ENCODE data around the gene HOXA3. TPM values are rescaled to one million over a fixed set of nuclear protein-coding genes. Genes with fewer than 3 reads are reported as not detected.

HOXA3 gene
- total and polyA plus RNA-seq, 2 of the 13 experiments (the other 11 are each of a cell fraction or from before 2014, with no cell fraction given) = 2.9 to 4.6 TPM

DNA sequence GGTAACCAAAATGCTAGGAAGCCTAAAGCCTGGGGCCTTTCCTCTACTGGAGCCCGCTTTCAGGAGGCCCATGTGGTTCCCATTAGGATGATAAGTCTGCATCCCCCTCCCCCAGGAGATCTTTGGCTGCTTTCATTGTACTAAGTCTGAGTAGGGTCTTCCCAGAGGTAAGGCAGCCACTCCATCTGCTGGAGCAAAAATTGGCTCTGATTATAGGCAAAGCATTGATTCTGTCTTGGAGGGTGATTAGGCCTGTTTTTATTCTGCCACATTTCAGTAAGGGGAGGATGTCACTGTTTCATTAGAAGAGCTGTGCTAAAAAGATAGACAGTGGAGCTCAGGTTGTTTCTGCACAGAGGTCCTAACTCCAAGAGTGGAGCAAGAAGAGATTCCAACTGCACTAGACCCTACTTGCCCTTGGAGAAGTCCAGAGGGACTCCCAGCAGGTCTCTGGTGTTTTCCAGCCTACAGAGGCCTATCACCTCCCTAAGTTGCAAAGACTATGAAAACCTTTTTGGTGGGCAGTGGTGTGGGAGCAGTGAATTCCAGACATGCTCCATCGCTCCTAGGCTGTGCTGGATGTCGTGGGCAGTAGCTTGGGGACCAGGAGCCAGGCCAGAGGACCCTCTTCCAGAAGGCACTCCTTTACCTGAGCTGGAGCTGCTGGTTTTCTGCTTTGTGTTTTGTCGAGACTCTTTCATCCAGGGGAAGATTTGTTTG is 42.8 kb downstream of the HOXA3 start:
- no peaks in the 10 kb centered on the region for H3K9me3 ChIP-seq (ENCODE audit: low read length)
- no peaks in the 10 kb centered on the region for H3K27me3 ChIP-seq (ENCODE audit: control insufficient read depth in 1 of 2, insufficient read depth in 2 of 2, low read length in 2 of 2)
- TF ChIP-seq, protein P1, sequence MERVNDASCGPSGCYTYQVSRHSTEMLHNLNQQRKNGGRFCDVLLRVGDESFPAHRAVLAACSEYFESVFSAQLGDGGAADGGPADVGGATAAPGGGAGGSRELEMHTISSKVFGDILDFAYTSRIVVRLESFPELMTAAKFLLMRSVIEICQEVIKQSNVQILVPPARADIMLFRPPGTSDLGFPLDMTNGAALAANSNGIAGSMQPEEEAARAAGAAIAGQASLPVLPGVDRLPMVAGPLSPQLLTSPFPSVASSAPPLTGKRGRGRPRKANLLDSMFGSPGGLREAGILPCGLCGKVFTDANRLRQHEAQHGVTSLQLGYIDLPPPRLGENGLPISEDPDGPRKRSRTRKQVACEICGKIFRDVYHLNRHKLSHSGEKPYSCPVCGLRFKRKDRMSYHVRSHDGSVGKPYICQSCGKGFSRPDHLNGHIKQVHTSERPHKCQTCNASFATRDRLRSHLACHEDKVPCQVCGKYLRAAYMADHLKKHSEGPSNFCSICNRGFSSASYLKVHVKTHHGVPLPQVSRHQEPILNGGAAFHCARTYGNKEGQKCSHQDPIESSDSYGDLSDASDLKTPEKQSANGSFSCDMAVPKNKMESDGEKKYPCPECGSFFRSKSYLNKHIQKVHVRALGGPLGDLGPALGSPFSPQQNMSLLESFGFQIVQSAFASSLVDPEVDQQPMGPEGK (CRISPR knock-in tag; IDR thresholded peaks at IDR 0.05) = no peak
- ChIA-PET CTCF (ENCODE audit: low intra/inter-chr PET ratio, low total read pairs) (no interaction called here), POLR2A (interaction anchor here (3.8 kb wide), 1 partner anchor 12 kb away, joined by 55 read pairs; no protein-coding TSS in a partner anchor)
- in situ Hi-C loops (cut with HindIII; ENCODE audit: extremely low pct_ligation_motif_present, low pct_unique_long_range_greater_than_20kb) = no loop called here
- no peak overlapping the region for H3K4me3 ChIP-seq (replicated peaks in 1 of 3; ENCODE audit: insufficient read depth in 1 of 3, low read depth in 2 of 3, low read length in 3 of 3)
- WGBS (ENCODE audit: low lambda C conversion rate) = 94% methylated on average over 3 of the region's 4 CpGs
- FAIRE-seq (no peak), ATAC-seq (no peak; the same call in 2 of the 3 replicates), DNase-seq (ENCODE audit: low spot score) (no peak)
- intact Hi-C loops (cut with micrococcal nuclease; ENCODE audit: unreplicated experiment) = no loop called here
- no peak overlapping the region for H3K9ac ChIP-seq (ENCODE audit: insufficient read depth, low read depth, low read length)
- H3K4me1 ChIP-seq (ENCODE audit: insufficient read depth, low read length) = peaks cover 12% of the 10 kb centered on the region; the same call in 1 of the 2 replicates
- H4K20me1 ChIP-seq (ENCODE audit: insufficient read depth, low read length) = peaks cover 5% of the 10 kb centered on the region; the same call in 1 of the 2 replicates
- H3K36me3 ChIP-seq (replicated peaks in 1 of 2; ENCODE audit: control insufficient read depth in 1 of 2, insufficient read depth in 2 of 2, low read length in 2 of 2) = peaks cover 2 to 7% of the 10 kb centered on the region in 2 experiments; a peak in 2 of 5 replicates
- H2AFZ ChIP-seq (ENCODE audit: low read length) = no peak overlapping the region
- H3K27ac ChIP-seq (ENCODE audit: extremely low read length, insufficient read depth, low read length) = no peak overlapping the region
- no TSS peak for BruUV-seq (replicated peaks)
- no peak overlapping the region for H3K4me2 ChIP-seq (ENCODE audit: low read depth, low read length)
- peaks cover 12% of the 10 kb centered on the region for H3K79me2 ChIP-seq (ENCODE audit: insufficient read depth, low read length)

DNA sequence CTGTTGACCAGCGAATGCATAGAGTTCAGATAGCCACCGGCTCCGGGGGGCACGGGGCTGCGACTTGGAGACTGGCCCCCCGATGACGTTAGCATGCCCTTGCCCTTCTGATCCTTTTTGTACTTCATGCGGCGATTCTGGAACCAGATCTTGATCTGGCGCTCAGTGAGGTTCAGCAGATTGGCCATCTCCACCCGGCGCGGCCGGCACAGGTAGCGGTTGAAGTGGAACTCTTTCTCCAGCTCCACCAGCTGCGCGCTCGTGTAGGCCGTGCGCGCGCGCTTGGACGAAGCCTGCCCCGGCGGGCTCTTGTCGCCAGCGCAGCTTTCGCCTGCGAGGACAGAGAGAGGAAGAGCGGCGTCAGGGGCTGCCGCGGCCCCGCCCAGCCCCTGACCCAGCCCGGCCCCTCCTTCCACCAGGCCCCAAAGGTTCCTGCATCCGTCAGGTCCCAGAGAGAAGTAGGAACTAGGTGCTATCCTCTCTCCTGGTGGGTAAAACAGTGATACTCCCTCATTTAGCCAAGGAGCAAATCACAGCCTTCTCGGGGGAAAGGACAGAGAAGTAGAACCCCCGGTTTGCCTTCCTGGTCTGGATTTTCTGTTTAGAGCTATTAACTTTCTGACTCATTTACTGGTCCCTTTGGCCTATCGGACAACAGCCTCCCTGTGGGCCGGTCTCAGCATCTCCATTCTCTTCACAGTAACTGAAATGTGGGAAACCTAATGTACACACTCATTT is 43.8 kb downstream of the HOXA3 start:
- intact Hi-C loops (cut with micrococcal nuclease; ENCODE audit: unreplicated experiment) = no loop called here
- TF ChIP-seq, protein P2, sequence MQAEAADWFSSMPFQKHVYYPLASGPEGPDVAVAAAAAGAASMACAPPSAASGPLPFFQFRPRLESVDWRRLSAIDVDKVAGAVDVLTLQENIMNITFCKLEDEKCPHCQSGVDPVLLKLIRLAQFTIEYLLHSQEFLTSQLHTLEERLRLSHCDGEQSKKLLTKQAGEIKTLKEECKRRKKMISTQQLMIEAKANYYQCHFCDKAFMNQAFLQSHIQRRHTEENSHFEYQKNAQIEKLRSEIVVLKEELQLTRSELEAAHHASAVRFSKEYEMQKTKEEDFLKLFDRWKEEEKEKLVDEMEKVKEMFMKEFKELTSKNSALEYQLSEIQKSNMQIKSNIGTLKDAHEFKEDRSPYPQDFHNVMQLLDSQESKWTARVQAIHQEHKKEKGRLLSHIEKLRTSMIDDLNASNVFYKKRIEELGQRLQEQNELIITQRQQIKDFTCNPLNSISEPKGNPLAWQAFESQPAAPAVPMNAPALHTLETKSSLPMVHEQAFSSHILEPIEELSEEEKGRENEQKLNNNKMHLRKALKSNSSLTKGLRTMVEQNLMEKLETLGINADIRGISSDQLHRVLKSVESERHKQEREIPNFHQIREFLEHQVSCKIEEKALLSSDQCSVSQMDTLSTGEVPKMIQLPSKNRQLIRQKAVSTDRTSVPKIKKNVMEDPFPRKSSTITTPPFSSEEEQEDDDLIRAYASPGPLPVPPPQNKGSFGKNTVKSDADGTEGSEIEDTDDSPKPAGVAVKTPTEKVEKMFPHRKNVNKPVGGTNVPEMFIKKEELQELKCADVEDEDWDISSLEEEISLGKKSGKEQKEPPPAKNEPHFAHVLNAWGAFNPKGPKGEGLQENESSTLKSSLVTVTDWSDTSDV (CRISPR knock-in tag; IDR thresholded peaks at IDR 0.05) = no peak
- TF ChIP-seq AGO2 (optimal IDR thresholded peaks at IDR 0.05; ENCODE audit: low read depth, low read length) = peak; percentile 80
- no peaks in the 10 kb centered on the region for H3K9me3 ChIP-seq (ENCODE audit: low read length)
- H3K4me3 ChIP-seq (replicated peaks in 1 of 3; ENCODE audit: insufficient read depth in 1 of 3, low read depth in 2 of 3, low read length in 3 of 3) = no peak overlapping the region
- H3K27ac ChIP-seq (ENCODE audit: extremely low read length, insufficient read depth, low read length) = no peak overlapping the region
- H3K4me1 ChIP-seq (ENCODE audit: insufficient read depth, low read length) = peaks cover 12% of the 10 kb centered on the region; the same call in 1 of the 2 replicates
- no peaks in the 10 kb centered on the region for H3K27me3 ChIP-seq (ENCODE audit: control insufficient read depth in 1 of 2, insufficient read depth in 2 of 2, low read length in 2 of 2)
- ChIA-PET CTCF (ENCODE audit: low intra/inter-chr PET ratio, low total read pairs) (no interaction called here), POLR2A (interaction anchor here (1.6 to 3.8 kb wide), 2 partner anchors 12 to 13 kb away, joined by 4 to 55 read pairs; no protein-coding TSS in a partner anchor)
- peaks cover 5% of the 10 kb centered on the region; the same call in 1 of the 2 replicates for H4K20me1 ChIP-seq (ENCODE audit: insufficient read depth, low read length)
- peaks cover 2 to 7% of the 10 kb centered on the region in 2 experiments; a peak in 2 of 5 replicates for H3K36me3 ChIP-seq (replicated peaks in 1 of 2; ENCODE audit: control insufficient read depth in 1 of 2, insufficient read depth in 2 of 2, low read length in 2 of 2)
- ATAC-seq (no peak), FAIRE-seq (no peak), DNase-seq (ENCODE audit: low spot score) (no peak)
- H2AFZ ChIP-seq (ENCODE audit: low read length) = no peak overlapping the region
- H3K9ac ChIP-seq (ENCODE audit: insufficient read depth, low read depth, low read length) = no peak overlapping the region
- H3K79me2 ChIP-seq (ENCODE audit: insufficient read depth, low read length) = peaks cover 8% of the 10 kb centered on the region
- 98% methylated on average over 34 of the region's 41 CpGs for WGBS (ENCODE audit: low lambda C conversion rate)
- in situ Hi-C loops (cut with HindIII; ENCODE audit: extremely low pct_ligation_motif_present, low pct_unique_long_range_greater_than_20kb) = no loop called here
- BruUV-seq (replicated peaks) = no TSS peak
- no peak overlapping the region for H3K4me2 ChIP-seq (ENCODE audit: low read depth, low read length)

Measured in HepG2 (cell line).